H9 (cell line): Measurements from ENCODE around the gene ZNF76. TPM values are rescaled to one million over a fixed set of nuclear protein-coding genes. Genes with fewer than 3 reads are reported as not detected.

Experiments
- DNase-seq: peaks from one replicate; pipeline ENCODE4 v3.0.0-alpha.2; 2017
- H2AFZ ChIP-seq: one replicate; pipeline ENCODE4 v1.6.1; 2013; ENCODE audit warnings: mild to moderate bottlenecking, low read length, control low read depth, moderate library complexity
- H2AK5ac ChIP-seq: 2 replicates; pipeline ENCODE4 v1.6.1; 2013; ENCODE audit warnings: low read length, control low read depth, mixed read lengths; ENCODE audit not compliant: insufficient read length
- H2BK120ac ChIP-seq: one replicate; pipeline ENCODE4 v1.6.1; 2013; ENCODE audit warnings: low read depth, mild to moderate bottlenecking, low read length, control low read depth, inconsistent platforms; ENCODE audit not compliant: poor library complexity, severe bottlenecking
- H2BK12ac ChIP-seq: 2 replicates; pipeline ENCODE4 v1.6.1; 2013; ENCODE audit warnings: low read length, control low read depth, mixed read lengths, low read depth; ENCODE audit not compliant: insufficient read length
- H2BK15ac ChIP-seq: 2 replicates; pipeline ENCODE4 v1.6.1; 2013; ENCODE audit warnings: low read depth, low read length, control low read depth
- H2BK20ac ChIP-seq: one replicate; pipeline ENCODE4 v1.6.1; 2013; ENCODE audit warnings: low read depth, mild to moderate bottlenecking, low read length, control low read depth, inconsistent platforms; ENCODE audit not compliant: poor library complexity, severe bottlenecking
- H2BK5ac ChIP-seq: 2 replicates; pipeline ENCODE4 v1.6.1; 2013; ENCODE audit warnings: low read length, control low read depth, mixed read lengths; ENCODE audit not compliant: insufficient read length
- H3K14ac ChIP-seq: 2 replicates; pipeline ENCODE4 v1.6.1; 2013; ENCODE audit warnings: low read length, control low read depth; ENCODE audit not compliant: insufficient read depth
- H3K18ac ChIP-seq: 2 replicates; pipeline ENCODE4 v1.6.1; 2013; ENCODE audit warnings: low read depth, mild to moderate bottlenecking, mixed read lengths, low read length, control low read depth; ENCODE audit not compliant: insufficient read length
- H3K23ac ChIP-seq: 2 replicates; pipeline ENCODE4 v1.6.1; 2013; ENCODE audit warnings: low read length, control low read depth, mixed read lengths, low read depth; ENCODE audit not compliant: insufficient read length
- H3K23me2 ChIP-seq: 2 replicates; pipeline ENCODE4 v1.6.1; 2013; ENCODE audit warnings: low read depth, mild to moderate bottlenecking, mixed read lengths, low read length, control low read depth; ENCODE audit not compliant: insufficient read length, poor library complexity, severe bottlenecking
- H3K27ac ChIP-seq: 2 replicates; pipeline ENCODE4 v1.5.1; 2013; ENCODE audit warnings: low read length, control low read depth, mixed read lengths, low read depth; ENCODE audit not compliant: insufficient read length
- H3K27me3 ChIP-seq: 2 replicates; pipeline ENCODE4 v1.6.1; 2013; ENCODE audit warnings: low read length, control low read depth, inconsistent platforms; ENCODE audit not compliant: insufficient read depth
- H3K4ac ChIP-seq: 2 replicates; pipeline ENCODE4 v1.6.1; 2013; ENCODE audit warnings: low read depth, mild to moderate bottlenecking, control low read depth, inconsistent platforms, low read length, moderate library complexity
- H3K4me1 ChIP-seq: 2 replicates; pipeline ENCODE4 v1.6.1; 2013; ENCODE audit warnings: low read length, control low read depth, inconsistent platforms; ENCODE audit not compliant: insufficient read depth
- H3K4me2 ChIP-seq: 2 replicates; pipeline ENCODE4 v1.6.1; 2013; ENCODE audit warnings: low read length, control low read depth, mixed read lengths; ENCODE audit not compliant: insufficient read length, insufficient read depth
- H3K56ac ChIP-seq: 2 replicates; pipeline ENCODE4 v1.6.1; 2013; ENCODE audit warnings: low read depth, mild to moderate bottlenecking, mixed read lengths, low read length, control low read depth; ENCODE audit not compliant: insufficient read length
- H3K79me1 ChIP-seq: 2 replicates; pipeline ENCODE4 v1.6.1; 2013; ENCODE audit warnings: low read depth, mild to moderate bottlenecking, moderate library complexity, low read length, control low read depth, inconsistent platforms; ENCODE audit not compliant: insufficient read depth, poor library complexity, severe bottlenecking
- H3K79me2 ChIP-seq: 2 replicates; pipeline ENCODE4 v1.6.1; 2013; ENCODE audit warnings: low read length, control low read depth, inconsistent platforms; ENCODE audit not compliant: insufficient read depth
- H3K9ac ChIP-seq: 2 replicates; pipeline ENCODE4 v1.6.1; 2013; ENCODE audit warnings: low read length, control low read depth, mixed read lengths; ENCODE audit not compliant: insufficient read length; ENCODE audit errors: extremely low read depth
- H3K9me3 ChIP-seq: one replicate; pipeline ENCODE4 v1.6.1; 2013; ENCODE audit warnings: low read depth, low read length, inconsistent platforms; ENCODE audit not compliant: control insufficient read depth
- H3T11ph ChIP-seq: one replicate; pipeline ENCODE4 v1.6.1; 2013; ENCODE audit warnings: mild to moderate bottlenecking, low read length, control low read depth, inconsistent platforms
- H4K20me1 ChIP-seq: one replicate; pipeline ENCODE4 v1.6.1; 2013; ENCODE audit not compliant: control insufficient read depth, insufficient read length, insufficient read depth
- H4K5ac ChIP-seq: 2 replicates; pipeline ENCODE4 v1.6.1; 2013; ENCODE audit warnings: low read depth, mild to moderate bottlenecking, mixed read lengths, low read length, control low read depth; ENCODE audit not compliant: insufficient read length
- H4K8ac ChIP-seq: replicated peaks from 2 replicates; pipeline ENCODE4 v1.6.1; 2013; ENCODE audit warnings: low read length, control low read depth, mixed read lengths, low read depth; ENCODE audit not compliant: insufficient read length
- H4K91ac ChIP-seq: 2 replicates; pipeline ENCODE4 v1.6.1; 2013; ENCODE audit warnings: low read depth, mild to moderate bottlenecking, moderate library complexity, mixed read lengths, low read length, control low read depth; ENCODE audit not compliant: insufficient read length
- H3K27ac Mint-ChIP-seq, 3 experiments: 2 replicates in 2 of 3; 3 replicates in 1 of 3; pipeline ENCODE4 v1.8.0; 2020 to 2021; ENCODE audit warnings: mixed read lengths in 3 of 3, mild to moderate bottlenecking in 1 of 3, moderate library complexity in 1 of 3
- H3K27me3 Mint-ChIP-seq: 2 replicates; pipeline ENCODE4 v1.8.0; 2021; ENCODE audit warnings: low read depth, mild to moderate bottlenecking, moderate library complexity, mixed read lengths
- H3K36me3 Mint-ChIP-seq, 3 experiments: 2 replicates in 2 of 3; 3 replicates in 1 of 3; pipeline ENCODE4 v1.8.0; 2020 to 2021; ENCODE audit warnings: low read depth in 3 of 3, mixed read lengths in 3 of 3; ENCODE audit not compliant: insufficient read depth in 1 of 3
- H3K4me1 Mint-ChIP-seq, 2 experiments: 2 replicates each; pipeline ENCODE4 v1.8.0; 2020; ENCODE audit warnings: mixed read lengths in 2 of 2
- H3K4me3 Mint-ChIP-seq, 2 experiments: 2 replicates in 1 of 2; 3 replicates in 1 of 2; pipeline ENCODE4 v1.8.0; 2020 to 2021; ENCODE audit warnings: mild to moderate bottlenecking in 2 of 2, mixed read lengths in 2 of 2, moderate library complexity in 1 of 2
- H3K9me3 Mint-ChIP-seq, 2 experiments: 2 replicates in 1 of 2; 3 replicates in 1 of 2; pipeline ENCODE4 v1.8.0; 2020; ENCODE audit warnings: mild to moderate bottlenecking in 2 of 2, mixed read lengths in 2 of 2, moderate library complexity in 1 of 2
- CTCF ChIP-seq: fragments of 200-600 bp; sonication (generic); conservative IDR thresholded peaks from 3 replicates; pipeline ENCODE4 v1.8.0; 2021; ENCODE audit warnings: antibody characterized with exemption, mild to moderate bottlenecking
- WGBS: extraction: QIAGEN DNeasy Blood & Tissue Kit; methylation state at CpG from one replicate; pipeline ENCODE4 v1.1.7; 2013; ENCODE audit warnings: missing lambda C conversion rate, low lambda C conversion rate, mixed read lengths; ENCODE audit not compliant: insufficient read length; ENCODE audit errors: extremely low coverage; 5-methylcytosine and 5-hydroxymethylcytosine counted together
- total RNA-seq: library from RNA; stranded (reverse); gene quantifications from 2 replicates; pipeline ENCODE4 v1.2.1, GENCODE V29; 2021

Gene ZNF76
- total RNA-seq, 1 experiment from 2014 or later, result 21.1 TPM

GRCh38 chr6:35318196-35319171, 58.9 kb downstream of the ZNF76 start:
- Mint-ChIP-seq H3K27me3 (peaks cover 28% of the 10 kb centered on the region), H3K9me3 (no peaks in the 10 kb centered on the region; a peak in 1 of 5 replicates), H3K4me3 (peak overlapping the region; percentile 70 to 86), H3K4me1 (peaks cover 20 to 24% of the 10 kb centered on the region in 2 experiments), H3K36me3 (peaks cover 0 to 5% (median 0%) of the 10 kb centered on the region in 3 experiments; a peak in 2 of 7 replicates), H3K27ac (peak overlapping the region in 1 of 3 experiments; percentile 88; a peak in 2 of 7 replicates)
- Histone ChIP-seq H3T11ph (no peak overlapping the region), H3K23me2 (peaks cover 10% of the 10 kb centered on the region), H2BK15ac (no peak overlapping the region), H3K27me3 (peaks cover 3% of the 10 kb centered on the region; the same call in 1 of the 2 replicates), H4K20me1 (no peaks in the 10 kb centered on the region), H2BK5ac (no peak overlapping the region), H3K79me2 (no peaks in the 10 kb centered on the region), H3K4ac (no peak overlapping the region), H2AK5ac (no peak overlapping the region), H4K8ac (no peak overlapping the region), H2BK120ac (no peak overlapping the region), H3K23ac (no peak overlapping the region), H3K9me3 (no peaks in the 10 kb centered on the region), H2BK12ac (no peak overlapping the region), H3K9ac (peak overlapping the region; percentile 67), H3K79me1 (no peaks in the 10 kb centered on the region), H3K14ac (peak overlapping the region; percentile 93; the same call in 1 of the 2 replicates), H2BK20ac (no peak overlapping the region), H4K5ac (no peak overlapping the region), H4K91ac (no peak overlapping the region), H2AFZ (peak overlapping the region; percentile 81), H3K27ac (no peak overlapping the region), H3K4me2 (peak overlapping the region; percentile 43), H3K56ac (no peak overlapping the region), H3K4me1 (peaks cover 3% of the 10 kb centered on the region), H3K18ac (no peak overlapping the region)
- no peak for TF ChIP-seq CTCF
- no CpG with 5 or more reads among the region's 55 CpGs for WGBS
- DNase-seq, result peak; percentile 96
